H1 (cell line): ENCODE results near the gene MCM9. TPM values are rescaled to one million over a fixed set of nuclear protein-coding genes. Genes with fewer than 3 reads are reported as not detected.

Experiments
- CTCF ChIA-PET: fragments of 300-600 bp; sonication (Branson Sonifier 250); formaldehyde crosslinking; loops from one replicate; lab custom pipeline; 2021; ENCODE audit not compliant: partially characterized antibody; lab: Charles Lee
- POLR2A ChIA-PET: fragments of 300-600 bp; sonication (Branson Sonifier 250); formaldehyde crosslinking; loops from one replicate; lab custom pipeline; 2021; ENCODE audit warnings: inconsistent platforms; ENCODE audit not compliant: partially characterized antibody; lab: Charles Lee
- DNase-seq, 2 experiments: peaks; one replicate each; pipeline versions ENCODE4 v3.0.0 to v3.0.0-alpha.2; 2010 to 2022; ENCODE audit warnings: low spot score in 2 of 2, low read depth in 1 of 2, mixed read lengths in 1 of 2
- FAIRE-seq: peaks from 2 replicates; lab custom pipeline; 2011; peaks lifted over from hg19 to GRCh38; lab: Jason Lieb, UNC
- H2AFZ ChIP-seq: 2 replicates; pipeline ENCODE4 v1.8.1; 2012; ENCODE audit warnings: low read length, inconsistent platforms
- H2AK5ac ChIP-seq: 2 replicates; pipeline ENCODE4 v1.6.1; 2013; ENCODE audit warnings: low read depth, low read length
- H2BK120ac ChIP-seq: replicated peaks from 2 replicates; pipeline ENCODE3; 2013; ENCODE audit warnings: low read depth, low read length, inconsistent platforms
- H2BK12ac ChIP-seq: 2 replicates; pipeline ENCODE4 v1.6.1; 2013; ENCODE audit warnings: low read depth, low read length
- H2BK15ac ChIP-seq: 2 replicates; pipeline ENCODE4 v1.6.1; 2013; ENCODE audit warnings: low read length
- H2BK20ac ChIP-seq: 2 replicates; pipeline ENCODE4 v1.6.1; 2013; ENCODE audit warnings: low read length
- H2BK5ac ChIP-seq: 2 replicates; pipeline ENCODE4 v1.6.1; 2013; ENCODE audit warnings: low read depth, low read length
- H3K14ac ChIP-seq: 2 replicates; pipeline ENCODE4 v1.6.1; 2013; ENCODE audit warnings: inconsistent platforms; ENCODE audit not compliant: insufficient read length
- H3K18ac ChIP-seq: 2 replicates; pipeline ENCODE4 v1.6.1; 2013; ENCODE audit warnings: low read length; ENCODE audit errors: extremely low read depth
- H3K23ac ChIP-seq: 2 replicates; pipeline ENCODE4 v1.6.1; 2013; ENCODE audit warnings: inconsistent platforms; ENCODE audit not compliant: insufficient read length
- H3K23me2 ChIP-seq: 2 replicates; pipeline ENCODE4 v1.6.1; 2013; ENCODE audit warnings: low read depth, low read length
- H3K27ac ChIP-seq: 2 replicates; pipeline ENCODE4 v1.6.1; 2011; ENCODE audit warnings: low read depth, low read length, inconsistent platforms
- H3K27me3 ChIP-seq, 4 experiments: replicated peaks in 1 of 4; 1 replicate in 1 of 4; 2 replicates in 3 of 4; pipeline versions ENCODE4 v1.6.1 to v1.8.1; 2011 to 2013; ENCODE audit warnings: low read length in 3 of 4, mild to moderate bottlenecking in 3 of 4, inconsistent platforms in 2 of 4, mixed read lengths in 2 of 4, moderate library complexity in 1 of 4; ENCODE audit not compliant: control insufficient read depth in 3 of 4, insufficient read depth in 3 of 4; ENCODE audit errors: extremely low read depth in 1 of 4
- H3K36me3 ChIP-seq, 4 experiments: 2 replicates each; pipeline versions ENCODE4 v1.6.1 to v1.8.1; 2011 to 2013; ENCODE audit warnings: mild to moderate bottlenecking in 4 of 4, low read length in 3 of 4, moderate library complexity in 2 of 4, control low read depth in 1 of 4, inconsistent platforms in 1 of 4; ENCODE audit not compliant: insufficient read depth in 4 of 4, control insufficient read depth in 2 of 4
- H3K4ac ChIP-seq: replicated peaks from 2 replicates; pipeline ENCODE3; 2013; ENCODE audit warnings: low read length, low read depth, mixed read lengths, inconsistent platforms; ENCODE audit not compliant: insufficient read length
- H3K4me1 ChIP-seq, 4 experiments: replicated peaks in 1 of 4; 1 replicate in 1 of 4; 2 replicates in 3 of 4; pipeline versions ENCODE4 v1.6.1 to v1.8.1; 2011 to 2013; ENCODE audit warnings: low read length in 3 of 4, inconsistent platforms in 2 of 4, mixed read lengths in 1 of 4; ENCODE audit not compliant: insufficient read depth in 4 of 4, control insufficient read depth in 3 of 4
- H3K4me2 ChIP-seq, 2 experiments: 2 replicates each; pipeline versions ENCODE4 v1.6.1 to v1.8.1; 2011 to 2013; ENCODE audit warnings: low read depth in 2 of 2, low read length in 2 of 2, control low read depth in 1 of 2, inconsistent platforms in 1 of 2, mild to moderate bottlenecking in 1 of 2; ENCODE audit not compliant: insufficient read depth in 1 of 2
- H3K4me3 ChIP-seq, 4 experiments: fragments of 200-600, 300-600 bp in 1 of 4; sonication (generic), shearing (Covaris generic), sonication (Bioruptor Twin) in 1 of 4; 2 replicates each; pipeline versions ENCODE4 v1.5.1 to v1.8.1; 2011 to 2016; ENCODE audit warnings: low read length in 4 of 4, low read depth in 3 of 4, control low read depth in 2 of 4, inconsistent platforms in 2 of 4, mild to moderate bottlenecking in 2 of 4, mixed read lengths in 1 of 4, moderate library complexity in 1 of 4; ENCODE audit not compliant: insufficient read depth in 2 of 4; ENCODE audit errors: extremely low read depth in 1 of 4
- H3K56ac ChIP-seq: replicated peaks from 2 replicates; pipeline ENCODE3; 2013; ENCODE audit warnings: low read depth, mild to moderate bottlenecking, mixed read lengths, low read length, inconsistent platforms; ENCODE audit not compliant: insufficient read length
- H3K79me1 ChIP-seq: 2 replicates; pipeline ENCODE4 v1.6.1; 2013; ENCODE audit warnings: low read depth, low read length, control low read depth
- H3K79me2 ChIP-seq, 2 experiments: 2 replicates each; pipeline versions ENCODE4 v1.6.1 to v1.8.1; 2012 to 2013; ENCODE audit warnings: low read length in 2 of 2, mild to moderate bottlenecking in 2 of 2, inconsistent platforms in 1 of 2; ENCODE audit not compliant: insufficient read depth in 2 of 2, control insufficient read depth in 1 of 2
- H3K9ac ChIP-seq, 4 experiments: replicated peaks in 1 of 4; 1 replicate in 1 of 4; 2 replicates in 3 of 4; pipeline versions ENCODE4 v1.6.1 to v1.8.1; 2011 to 2013; ENCODE audit warnings: low read depth in 3 of 4, low read length in 3 of 4, control low read depth in 2 of 4, mild to moderate bottlenecking in 2 of 4, moderate library complexity in 2 of 4, inconsistent platforms in 1 of 4; ENCODE audit errors: extremely low read depth in 1 of 4
- H3K9me3 ChIP-seq, 2 experiments: 2 replicates each; pipeline versions ENCODE4 v1.6.1 to v1.8.1; 2012 to 2013; ENCODE audit warnings: mild to moderate bottlenecking in 2 of 2, moderate library complexity in 2 of 2, control low read depth in 1 of 2, inconsistent platforms in 1 of 2, low read depth in 1 of 2, low read length in 1 of 2, mixed read lengths in 1 of 2; ENCODE audit not compliant: insufficient read depth in 2 of 2
- H4K20me1 ChIP-seq, 2 experiments: replicated peaks in 1 of 2; 2 replicates each; pipeline versions ENCODE3 to v1.8.1; 2011 to 2013; ENCODE audit warnings: inconsistent platforms in 2 of 2, low read length in 2 of 2, mild to moderate bottlenecking in 1 of 2; ENCODE audit not compliant: insufficient read depth in 2 of 2, control insufficient read depth in 1 of 2
- H4K5ac ChIP-seq: 2 replicates; pipeline ENCODE4 v1.6.1; 2013; ENCODE audit warnings: low read length, low read depth, mixed read lengths, inconsistent platforms; ENCODE audit not compliant: insufficient read length
- H4K8ac ChIP-seq: 2 replicates; pipeline ENCODE4 v1.8.0; 2013; ENCODE audit warnings: mild to moderate bottlenecking, moderate library complexity, low read length, inconsistent platforms; ENCODE audit not compliant: insufficient read depth; ENCODE audit errors: extremely low read depth
- H4K91ac ChIP-seq: replicated peaks from 2 replicates; pipeline ENCODE3; 2013; ENCODE audit warnings: low read length, mixed read lengths, inconsistent platforms; ENCODE audit not compliant: insufficient read length
- JUND ChIP-seq: IDR thresholded peaks from 2 replicates; pipeline ENCODE4 v1.6.1; 2011; ENCODE audit warnings: mild to moderate bottlenecking, improper control_type of control experiment, low read length
- POLR2AphosphoS5 ChIP-seq: IDR thresholded peaks from 2 replicates; pipeline ENCODE4 v1.6.1; 2011; ENCODE audit warnings: low read depth, low read length
- SP1 ChIP-seq: IDR thresholded peaks from 2 replicates; pipeline ENCODE4 v1.6.1; 2011; ENCODE audit warnings: low read depth, low read length
- SRF ChIP-seq: IDR thresholded peaks from 2 replicates; pipeline ENCODE4 v1.6.1; 2011; ENCODE audit warnings: mild to moderate bottlenecking, low read depth, low read length, moderate library complexity
- WGBS, 2 experiments: shearing (Covaris generic) in 1 of 2; methylation state at CpG; one replicate each; pipeline versions ENCODE4 v1.1.6 to v1.1.7; 2013 to 2015; ENCODE audit warnings: low lambda C conversion rate in 2 of 2, mixed read lengths in 2 of 2, inconsistent platforms in 1 of 2, low coverage in 1 of 2, missing lambda C conversion rate in 1 of 2; ENCODE audit not compliant: insufficient replicate concordance in 2 of 2, insufficient coverage in 1 of 2, insufficient read length in 1 of 2; ENCODE audit errors: extremely low coverage in 1 of 2, missing lambda C conversion rate in 1 of 2; 5-methylcytosine and 5-hydroxymethylcytosine counted together
- polyA plus RNA-seq, 7 experiments: library from polyadenylated mRNA; depleted of rRNA in 3 of 7; stranded (reverse) in 5 of 7; unstranded in 2 of 7; fragments of >200 nt in 5 of 7; fragments of 200-250 nt in 2 of 7; gene quantifications; 1 replicate in 5 of 7; 2 replicates in 1 of 7; 4 replicates in 1 of 7; pipeline versions ENCODE4 v1.2.1 to v1.2.3, GENCODE V29; 2011 to 2013; ENCODE audit warnings: missing spikeins in 2 of 7, mixed read lengths in 2 of 7
- total RNA-seq: library from RNA; stranded (reverse); fragmentation: NEBNext Ultra II Directional; extraction: Animal tissue kit (Norgen Biotek cat#: 25700); gene quantifications from 2 replicates; pipeline ENCODE4 v1.2.1, GENCODE V29; 2021

The MCM9 gene
- total and polyA plus RNA-seq, 2 of the 8 experiments (the other 6 are each of a cell fraction or from before 2014, with no cell fraction given), result 3.7 to 11.4 TPM

DNA sequence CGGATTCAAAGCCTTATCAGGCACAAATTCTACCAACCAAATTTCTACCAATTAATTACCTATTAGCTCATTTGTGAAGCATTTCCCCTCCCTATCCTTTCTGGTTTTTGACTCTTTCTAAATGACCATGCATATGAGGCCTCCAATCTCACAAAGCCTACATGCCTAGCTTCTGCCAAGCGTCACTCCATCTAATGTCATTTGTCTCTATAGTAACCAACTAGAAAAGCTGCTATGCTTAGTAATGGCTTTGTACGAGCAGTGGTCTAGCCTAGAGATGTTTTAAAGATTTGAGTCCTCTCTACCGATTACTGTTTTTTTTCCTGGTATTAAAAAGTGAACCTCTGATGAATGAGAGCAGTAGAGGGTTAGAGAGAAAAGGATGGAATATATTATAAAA, 45.8 kb downstream of the MCM9 start:
- no peak overlapping the region for H3K56ac ChIP-seq
- H2BK5ac ChIP-seq, result no peak overlapping the region
- no peak overlapping the region for H2BK120ac ChIP-seq
- no peak overlapping the region for H3K4ac ChIP-seq
- no peak overlapping the region for H3K4me3 ChIP-seq
- H3K23me2 ChIP-seq, result 0 out of 2 replicates have a peak, but pooled peaks cover 2% of the 10 kb centered on the region
- H4K8ac ChIP-seq, result no peak overlapping the region
- H3K27ac ChIP-seq, result no peak overlapping the region
- FAIRE-seq (no peak), DNase-seq (no peak)
- 86% methylated on average over 4 of the region's 4 CpGs; no CpG with 5 or more reads in 1 of the 2 experiments for WGBS, 2 experiments
- no peak overlapping the region for H2AK5ac ChIP-seq
- H3K9ac ChIP-seq, result no peak overlapping the region
- H3K27me3 ChIP-seq, result no peaks in the 10 kb centered on the region
- no peak overlapping the region for H2AFZ ChIP-seq
- POLR2A ChIA-PET, result no interaction called here
- TF ChIP-seq JUND, result no peak
- no peak for TF ChIP-seq SRF
- no peak for TF ChIP-seq SP1
- no peak for TF ChIP-seq POLR2AphosphoS5
- H3K9me3 ChIP-seq, result no peaks in the 10 kb centered on the region
- no peak overlapping the region for H3K18ac ChIP-seq
- no peak overlapping the region for H2BK15ac ChIP-seq
- H3K36me3 ChIP-seq, result no peaks in the 10 kb centered on the region
- H4K20me1 ChIP-seq, result no peaks in the 10 kb centered on the region
- no peak overlapping the region for H3K23ac ChIP-seq
- peaks cover 2 to 8% (median 3%) of the 10 kb centered on the region in 4 experiments; a peak in 4 of 7 replicates for H3K4me1 ChIP-seq
- H4K91ac ChIP-seq, result no peak overlapping the region
- no peak overlapping the region for H3K4me2 ChIP-seq
- H3K79me2 ChIP-seq, result peaks cover 0 to 15% of the 10 kb centered on the region in 2 experiments; a peak in 3 of 4 replicates
- H3K79me1 ChIP-seq, result no peaks in the 10 kb centered on the region; the same call in 1 of the 2 replicates
- H2BK20ac ChIP-seq, result no peak overlapping the region
- CTCF ChIA-PET, result interaction anchor here (0.6 to 2.5 kb wide), 8 partner anchors 8 to 1207 kb away, joined by 3 to 10 read pairs (median 4); no protein-coding TSS in a partner anchor
- no peak overlapping the region for H3K14ac ChIP-seq
- H2BK12ac ChIP-seq, result no peak overlapping the region
- H4K5ac ChIP-seq, result no peak overlapping the region
